NCI-H82 (cell line): ENCODE results near the gene GGNBP2.

Experiments used
- DNase-seq: peaks from one replicate; lab custom pipeline; 2025; lab: John Stamatoyannopoulos, UW

GGNBP2 gene

DNA sequence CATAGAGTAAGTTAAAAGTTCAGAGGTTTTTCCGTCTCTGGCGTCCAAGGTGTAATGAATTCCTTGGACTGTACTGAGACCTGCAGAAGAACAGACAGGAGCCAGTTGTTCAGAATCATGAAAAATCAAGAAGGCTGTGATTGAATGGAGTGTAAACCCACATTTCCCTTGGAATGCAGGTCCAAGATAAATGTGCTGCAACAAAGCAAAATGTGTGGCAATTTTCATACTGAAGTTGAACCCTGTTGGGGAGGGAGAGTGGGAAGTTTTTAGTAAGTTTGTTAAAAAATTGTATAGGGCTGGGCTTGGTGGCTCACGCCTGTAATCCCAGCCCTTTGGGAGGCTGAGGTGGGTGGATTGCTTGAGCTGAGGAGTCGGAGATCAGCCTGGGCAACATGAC, 21.4 kb downstream of the GGNBP2 start:
- no peak for DNase-seq

DNA sequence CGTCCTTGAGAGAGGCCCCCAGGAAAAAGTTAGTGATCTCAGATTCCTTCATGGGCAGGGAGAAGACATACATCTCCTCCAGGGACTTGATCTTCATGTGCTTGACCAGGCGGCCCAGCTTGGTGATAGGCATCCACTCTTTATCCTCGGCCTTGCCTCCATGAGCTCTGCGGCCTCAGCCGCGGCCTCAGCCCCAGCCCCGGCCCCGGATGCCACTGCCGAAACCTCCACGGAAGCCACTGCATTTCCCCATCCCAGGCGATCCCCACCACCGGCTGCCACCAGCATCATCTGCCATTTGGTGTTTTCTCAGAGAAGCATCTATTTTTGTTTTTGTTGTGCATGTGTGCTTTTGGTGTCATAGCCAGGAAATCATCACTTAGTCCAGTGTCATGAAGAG, 30.3 kb downstream of the GGNBP2 start:
- no peak for DNase-seq

GRCh38 chr17:36576793-36577192, 32.1 kb downstream of the GGNBP2 start:
- no peak for DNase-seq

DNA sequence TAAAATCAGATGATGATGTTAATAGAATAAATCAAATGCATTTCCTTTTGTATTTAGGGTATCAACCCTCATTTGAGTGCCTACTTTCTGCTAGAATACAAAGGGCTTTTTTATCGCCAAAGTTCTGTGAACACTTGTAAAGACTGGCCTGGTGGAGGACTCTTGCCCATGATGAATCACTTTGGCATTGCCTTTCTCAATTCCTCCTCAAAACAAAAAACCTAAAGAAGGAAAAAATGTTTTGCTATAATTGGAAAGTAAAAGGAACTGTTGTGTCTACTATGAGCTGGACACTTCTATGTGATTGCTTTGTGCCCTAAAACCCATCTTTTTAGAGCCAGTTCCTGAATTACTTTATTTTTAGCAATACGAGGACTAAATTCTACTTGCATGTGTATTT, 34.0 kb downstream of the GGNBP2 start:
- DNase-seq, result no peak

DNA sequence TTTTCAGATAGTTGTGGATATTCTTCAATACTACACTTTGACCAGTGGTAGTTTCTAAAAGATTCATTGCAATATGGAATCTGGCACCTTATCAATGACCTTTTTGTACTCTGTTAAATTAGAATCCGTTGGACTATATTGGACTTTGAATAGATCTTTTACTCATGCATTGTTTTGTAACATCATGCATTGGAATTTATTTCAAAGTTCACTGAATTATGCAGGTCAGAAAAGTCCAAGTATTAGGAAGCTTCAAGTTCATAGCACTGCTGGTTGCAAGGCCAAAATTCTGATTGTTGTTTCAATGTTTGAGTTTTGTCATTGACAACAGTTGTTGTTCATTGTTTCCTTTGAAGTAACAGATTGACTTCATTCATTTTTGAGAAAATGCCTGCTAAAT, 39.1 kb downstream of the GGNBP2 start:
- DNase-seq, result no peak

DNA sequence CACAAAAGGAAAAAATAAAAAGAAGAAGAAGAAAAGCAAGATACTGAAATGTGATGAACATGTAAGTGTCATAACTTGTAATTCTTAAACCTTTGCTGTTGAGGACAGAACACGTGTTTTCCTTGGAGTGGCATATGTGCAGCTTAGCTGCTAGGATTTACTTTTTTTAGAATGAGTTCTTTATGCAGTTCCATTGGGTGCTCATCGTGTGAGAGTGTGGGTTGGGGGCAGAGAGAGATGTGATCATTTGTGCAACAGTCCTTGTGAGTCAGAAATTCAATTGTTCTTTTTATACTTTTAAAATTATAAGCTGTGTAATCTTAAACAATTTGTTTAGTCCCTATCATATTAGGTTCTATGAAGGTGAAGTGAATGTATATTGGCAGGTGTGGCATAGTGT, 41.4 kb downstream of the GGNBP2 start:
- no peak for DNase-seq

DNA sequence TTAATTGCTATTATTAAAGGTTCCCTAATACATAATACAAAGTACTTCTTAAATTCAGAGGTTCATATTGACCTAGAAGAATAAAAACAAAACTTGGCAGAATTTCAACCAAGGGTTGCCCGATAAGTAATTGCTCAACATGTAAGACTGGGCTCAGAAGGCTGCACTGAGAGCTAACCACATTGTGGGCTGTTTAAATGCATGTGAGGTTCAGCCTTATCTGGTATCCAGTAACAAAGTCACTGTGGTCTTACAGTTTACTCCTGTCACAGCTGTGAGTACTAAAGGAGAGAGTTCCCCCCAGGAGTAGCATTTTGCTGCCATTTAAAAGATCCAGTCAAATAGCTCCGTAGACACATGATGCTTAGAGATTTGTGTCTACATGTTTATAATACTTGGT, 45.4 kb downstream of the GGNBP2 start:
- DNase-seq, result no peak

DNA sequence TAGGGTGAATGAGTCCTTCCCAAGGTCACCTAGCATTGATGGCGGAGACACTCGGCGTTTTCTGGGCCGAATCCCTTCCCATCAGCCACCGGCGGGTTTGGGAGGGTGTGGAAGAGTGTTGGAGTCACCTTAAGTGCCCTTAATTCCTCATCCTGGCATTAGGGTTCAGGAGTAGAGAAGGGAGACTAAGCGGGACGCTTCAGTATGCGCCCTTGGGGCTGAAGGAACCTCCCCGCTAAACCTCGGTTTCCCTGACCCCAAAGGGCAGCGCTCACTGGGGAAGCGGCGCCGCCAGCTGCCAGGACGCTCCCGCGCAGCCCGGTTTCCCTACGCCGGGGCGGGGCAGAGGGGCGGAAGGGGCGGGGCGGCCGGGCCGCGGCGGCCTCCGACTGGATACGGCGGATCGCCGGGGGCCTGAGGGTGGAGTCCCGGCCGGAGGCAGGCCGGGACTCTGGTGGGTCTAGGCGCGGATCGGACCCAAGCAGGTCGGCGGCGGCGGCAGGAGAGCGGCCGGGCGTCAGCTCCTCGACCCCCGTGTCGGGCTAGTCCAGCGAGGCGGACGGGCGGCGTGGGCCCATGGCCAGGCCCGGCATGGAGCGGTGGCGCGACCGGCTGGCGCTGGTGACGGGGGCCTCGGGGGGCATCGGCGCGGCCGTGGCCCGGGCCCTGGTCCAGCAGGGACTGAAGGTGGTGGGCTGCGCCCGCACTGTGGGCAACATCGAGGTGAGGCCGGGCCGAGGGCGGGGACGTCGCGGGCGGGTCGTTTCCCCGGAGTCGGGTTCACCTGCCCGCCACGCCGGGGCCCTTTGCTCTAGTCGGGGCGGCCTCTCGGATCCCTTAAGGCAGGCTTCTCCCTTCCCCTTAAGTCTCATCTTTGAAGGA, 47.0 kb downstream of the GGNBP2 start, which contains the start of gene DHRS11:
TSS of gene DHRS11 (plus strand) at position 446 of the 882 bp plus-strand sequence. CDS start at position 577, 131 bp downstream.
- peak; percentile 88 for DNase-seq

DNA sequence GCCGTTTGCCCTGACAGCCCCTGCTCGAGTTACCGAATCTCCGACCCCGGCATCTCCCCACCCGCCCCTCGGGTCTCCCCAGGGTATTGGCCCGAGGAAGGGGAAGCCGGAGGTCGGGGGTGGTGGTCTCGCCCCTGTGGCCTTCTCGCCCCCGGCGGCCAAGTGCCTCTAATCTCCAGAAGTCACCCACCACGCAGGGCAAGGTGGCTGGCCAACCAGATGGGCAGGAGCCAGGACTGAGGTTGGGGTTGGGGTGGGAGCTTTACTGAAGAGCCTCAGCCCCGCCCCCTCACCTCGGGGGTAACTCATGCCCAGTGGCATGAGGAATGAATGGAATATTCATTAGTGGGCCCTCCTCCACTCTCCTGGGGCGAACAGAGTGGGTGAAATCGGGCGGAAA, 47.6 kb downstream of the GGNBP2 start:
- DNase-seq, result peak; percentile 67

DNA sequence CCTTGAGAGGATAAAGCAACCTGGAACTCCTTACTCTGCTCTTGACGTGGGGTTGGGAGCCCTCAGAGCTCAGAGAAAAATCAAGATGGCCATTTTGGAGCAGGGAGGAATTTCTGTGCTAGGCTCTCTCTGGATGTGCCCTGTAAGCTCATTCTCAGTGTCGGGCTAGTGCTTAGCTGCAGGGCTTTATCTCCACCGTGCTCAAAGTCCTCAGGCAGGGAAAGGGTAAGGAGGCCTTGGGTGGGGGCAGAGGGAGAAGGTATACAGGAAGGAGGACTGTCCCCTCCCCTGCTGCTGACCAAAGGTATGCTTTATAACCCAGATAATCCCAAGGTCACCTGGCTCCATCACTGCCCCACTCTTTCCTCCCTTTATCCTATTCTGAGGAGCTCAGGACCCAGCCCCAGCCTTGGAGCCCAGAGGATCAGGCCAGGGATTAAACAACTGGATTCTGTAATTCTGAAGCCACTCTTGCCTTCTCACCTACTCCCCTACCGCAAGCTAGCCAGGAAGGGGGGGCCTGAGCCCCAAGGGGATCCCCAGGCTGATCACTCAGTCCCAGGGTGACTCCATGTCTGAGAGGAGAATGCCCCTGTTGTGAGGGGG, 48.1 kb downstream of the GGNBP2 start:
- DNase-seq, result peak; percentile 57

DNA sequence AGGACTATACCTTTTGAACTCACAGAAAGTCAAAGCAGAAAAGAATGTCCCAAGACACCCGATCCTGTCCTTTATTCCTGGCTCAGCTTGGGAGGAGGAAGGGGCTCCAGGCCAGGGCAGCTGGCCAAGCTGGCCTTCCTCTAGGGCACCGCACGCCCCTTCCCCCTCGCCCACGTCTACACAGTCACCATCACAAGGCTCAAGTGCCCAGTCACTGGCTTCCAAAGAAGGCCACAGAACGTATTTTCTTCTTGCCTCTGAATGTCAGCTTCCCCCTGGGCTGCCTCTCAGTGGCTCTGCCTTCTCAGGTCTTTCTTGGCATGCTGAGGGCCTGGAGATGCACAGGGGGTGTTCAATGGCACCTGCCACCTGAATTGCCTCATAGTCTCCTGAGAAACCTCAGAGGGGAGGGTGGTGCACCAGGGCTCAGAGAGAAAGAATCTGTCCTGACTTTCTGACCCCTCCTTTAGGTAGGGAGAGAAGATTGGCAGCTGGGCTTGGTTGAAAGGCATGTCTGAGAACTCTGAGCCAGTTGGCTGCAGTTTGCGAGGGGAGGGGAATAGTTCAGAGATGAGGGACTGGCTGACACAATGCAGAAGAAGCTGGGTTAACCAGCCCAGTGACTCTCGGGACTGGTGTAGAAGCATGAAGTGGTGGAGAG, 49.1 kb downstream of the GGNBP2 start:
- DNase-seq, result no peak

DNA sequence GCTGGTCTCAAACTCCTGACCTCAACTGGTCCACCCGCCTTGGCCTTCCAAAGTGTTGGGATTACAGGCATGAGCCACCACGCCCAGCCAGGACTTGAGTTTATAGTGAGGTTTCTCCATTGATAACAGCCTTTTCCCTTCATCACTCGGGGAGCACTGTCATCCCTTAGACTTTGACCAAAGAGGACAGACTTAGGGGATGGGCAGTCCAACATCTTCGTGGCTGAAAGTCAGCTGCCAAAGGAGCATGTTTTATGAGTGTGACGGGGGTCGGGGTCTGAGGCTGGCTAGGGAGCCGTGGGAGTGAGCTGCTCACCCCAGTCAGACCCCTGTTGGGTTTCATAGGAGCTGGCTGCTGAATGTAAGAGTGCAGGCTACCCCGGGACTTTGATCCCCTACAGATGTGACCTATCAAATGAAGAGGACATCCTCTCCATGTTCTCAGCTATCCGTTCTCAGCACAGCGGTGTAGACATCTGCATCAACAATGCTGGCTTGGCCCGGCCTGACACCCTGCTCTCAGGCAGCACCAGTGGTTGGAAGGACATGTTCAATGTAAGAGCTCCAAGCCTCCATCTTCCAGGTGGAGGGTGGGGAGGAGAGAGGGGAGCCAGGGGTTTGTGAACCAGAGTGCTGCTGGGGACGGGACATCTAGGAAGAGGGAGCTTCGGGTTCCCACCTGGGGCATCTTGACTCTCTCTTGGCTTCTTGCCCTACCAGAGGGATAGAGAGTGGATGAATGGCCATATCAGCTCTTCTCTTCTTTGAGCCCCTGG, 50.1 kb downstream of the GGNBP2 start:
- DNase-seq, result no peak

DNA sequence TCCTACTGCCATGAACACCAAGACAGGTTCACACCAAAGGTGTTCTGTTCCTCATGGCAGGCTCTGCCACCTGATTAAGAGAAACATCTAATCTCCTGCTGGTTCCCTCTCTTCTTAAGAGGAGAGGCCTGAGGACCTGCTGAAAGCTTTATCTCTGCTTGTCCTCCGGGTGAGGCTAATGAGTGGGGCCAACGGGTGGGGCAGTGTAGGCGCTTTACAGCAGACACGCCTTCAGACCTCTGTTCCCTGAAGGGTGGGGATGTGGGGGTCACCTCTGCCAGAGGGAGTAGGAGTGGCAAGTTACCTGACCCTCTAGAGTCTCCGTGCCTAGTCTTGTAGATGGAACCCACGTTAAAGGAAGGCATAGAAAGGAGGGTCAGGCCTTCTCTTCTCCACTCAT, 52.5 kb downstream of the GGNBP2 start:
- DNase-seq, result no peak

GRCh38 chr17:36597866-36598777, 53.4 kb downstream of the GGNBP2 start:
- no peak for DNase-seq

DNA sequence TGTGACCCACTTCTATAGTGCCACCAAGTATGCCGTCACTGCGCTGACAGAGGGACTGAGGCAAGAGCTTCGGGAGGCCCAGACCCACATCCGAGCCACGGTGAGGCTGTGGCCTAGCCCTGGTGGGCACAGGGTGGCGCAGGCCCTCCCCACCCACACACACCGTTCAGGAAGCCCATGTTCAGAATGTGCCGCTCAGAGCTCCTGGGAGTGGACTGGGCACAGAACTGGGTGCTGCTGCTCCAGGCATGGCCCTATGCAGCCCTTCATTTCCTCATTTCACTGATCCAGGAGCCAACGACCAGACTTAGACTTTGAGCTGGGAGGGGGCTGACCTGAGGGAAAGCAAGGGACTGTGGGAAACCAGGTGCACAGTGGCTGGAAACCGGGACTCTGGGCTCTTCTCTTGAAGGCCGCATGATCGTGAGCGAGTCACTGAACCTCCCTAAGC, 54.3 kb downstream of the GGNBP2 start:
- DNase-seq, result no peak

DNA sequence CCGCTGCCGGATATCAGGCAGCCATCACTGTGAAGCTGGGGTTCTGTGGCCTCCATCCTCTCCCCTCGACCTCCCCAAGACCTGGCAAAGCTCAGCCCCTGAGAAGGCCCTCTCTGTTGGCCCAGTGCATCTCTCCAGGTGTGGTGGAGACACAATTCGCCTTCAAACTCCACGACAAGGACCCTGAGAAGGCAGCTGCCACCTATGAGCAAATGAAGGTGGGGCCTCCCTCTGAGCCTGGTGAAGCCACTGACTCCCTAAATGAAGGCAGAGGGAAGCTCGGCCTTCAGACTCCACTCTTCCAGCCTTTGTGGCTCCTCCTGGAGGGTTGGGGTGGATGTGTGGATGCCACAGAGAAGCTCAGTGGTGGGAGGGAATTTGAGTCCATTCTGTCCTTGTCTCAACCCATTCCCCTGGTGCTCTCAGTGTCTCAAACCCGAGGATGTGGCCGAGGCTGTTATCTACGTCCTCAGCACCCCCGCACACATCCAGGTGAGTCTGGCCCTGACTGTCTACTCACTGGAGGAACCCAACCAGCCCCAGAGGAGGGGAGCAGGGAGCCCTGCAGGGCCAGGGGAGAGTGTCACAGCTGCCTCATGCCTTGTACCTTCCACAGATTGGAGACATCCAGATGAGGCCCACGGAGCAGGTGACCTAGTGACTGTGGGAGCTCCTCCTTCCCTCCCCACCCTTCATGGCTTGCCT, 55.0 kb downstream of the GGNBP2 start:
- no peak for DNase-seq

DNA sequence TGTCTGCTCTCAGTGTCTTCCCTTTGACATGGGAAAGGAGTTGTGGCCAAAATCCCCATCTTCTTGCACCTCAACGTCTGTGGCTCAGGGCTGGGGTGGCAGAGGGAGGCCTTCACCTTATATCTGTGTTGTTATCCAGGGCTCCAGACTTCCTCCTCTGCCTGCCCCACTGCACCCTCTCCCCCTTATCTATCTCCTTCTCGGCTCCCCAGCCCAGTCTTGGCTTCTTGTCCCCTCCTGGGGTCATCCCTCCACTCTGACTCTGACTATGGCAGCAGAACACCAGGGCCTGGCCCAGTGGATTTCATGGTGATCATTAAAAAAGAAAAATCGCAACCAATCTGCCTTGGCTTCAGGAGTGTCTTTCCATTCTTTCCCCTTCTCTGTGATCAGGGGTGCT, 55.7 kb downstream of the GGNBP2 start:
- DNase-seq, result no peak

DNA sequence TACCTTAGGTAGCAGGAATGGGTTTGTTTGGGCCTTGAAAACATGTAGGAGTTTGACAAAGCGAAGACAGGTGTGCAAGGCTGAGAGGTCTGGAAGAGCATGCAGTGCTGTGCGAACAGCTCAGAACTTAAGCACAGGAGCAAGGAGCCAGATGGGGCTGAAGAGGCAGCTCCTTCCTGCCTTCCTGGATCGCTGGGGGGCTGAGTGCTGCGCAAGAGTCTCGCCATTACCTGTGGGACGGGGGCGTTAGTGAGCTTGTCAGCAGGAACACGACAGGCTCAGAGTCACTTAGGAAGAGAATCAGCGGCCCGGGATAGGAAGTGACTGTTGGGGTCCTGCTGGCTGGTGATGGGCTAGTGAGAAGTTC, 56.2 kb downstream of the GGNBP2 start:
- DNase-seq, result peak; percentile 84

GRCh38 chr17:36601303-36602029, 56.7 kb downstream of the GGNBP2 start, which contains the start of gene MRM1:
TSS of gene MRM1 (plus strand) at chr17:36601583. CDS start at chr17:36601811, 228 bp downstream.
- DNase-seq, result peak; percentile 97
